GM18505 (cell line): Measurements from ENCODE around the gene CNEP1R1.
A peak's percentile ranks its signal among the peaks of the same experiment; 100 is the strongest.

Experiments used
- ATAC-seq: cut with Tn5 transposase; IDR thresholded peaks from one replicate; pipeline ENCODE4 v1.9.1; 2021; ENCODE audit not compliant: unreplicated experiment
- POLR2A ChIP-seq: IDR thresholded peaks from 4 replicates; pipeline ENCODE4 v1.6.1; 2011; ENCODE audit warnings: borderline replicate concordance; ENCODE audit not compliant: insufficient read depth, insufficient read length; ENCODE audit errors: extremely low read depth

The CNEP1R1 gene, protein sequence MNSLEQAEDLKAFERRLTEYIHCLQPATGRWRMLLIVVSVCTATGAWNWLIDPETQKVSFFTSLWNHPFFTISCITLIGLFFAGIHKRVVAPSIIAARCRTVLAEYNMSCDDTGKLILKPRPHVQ

DNA sequence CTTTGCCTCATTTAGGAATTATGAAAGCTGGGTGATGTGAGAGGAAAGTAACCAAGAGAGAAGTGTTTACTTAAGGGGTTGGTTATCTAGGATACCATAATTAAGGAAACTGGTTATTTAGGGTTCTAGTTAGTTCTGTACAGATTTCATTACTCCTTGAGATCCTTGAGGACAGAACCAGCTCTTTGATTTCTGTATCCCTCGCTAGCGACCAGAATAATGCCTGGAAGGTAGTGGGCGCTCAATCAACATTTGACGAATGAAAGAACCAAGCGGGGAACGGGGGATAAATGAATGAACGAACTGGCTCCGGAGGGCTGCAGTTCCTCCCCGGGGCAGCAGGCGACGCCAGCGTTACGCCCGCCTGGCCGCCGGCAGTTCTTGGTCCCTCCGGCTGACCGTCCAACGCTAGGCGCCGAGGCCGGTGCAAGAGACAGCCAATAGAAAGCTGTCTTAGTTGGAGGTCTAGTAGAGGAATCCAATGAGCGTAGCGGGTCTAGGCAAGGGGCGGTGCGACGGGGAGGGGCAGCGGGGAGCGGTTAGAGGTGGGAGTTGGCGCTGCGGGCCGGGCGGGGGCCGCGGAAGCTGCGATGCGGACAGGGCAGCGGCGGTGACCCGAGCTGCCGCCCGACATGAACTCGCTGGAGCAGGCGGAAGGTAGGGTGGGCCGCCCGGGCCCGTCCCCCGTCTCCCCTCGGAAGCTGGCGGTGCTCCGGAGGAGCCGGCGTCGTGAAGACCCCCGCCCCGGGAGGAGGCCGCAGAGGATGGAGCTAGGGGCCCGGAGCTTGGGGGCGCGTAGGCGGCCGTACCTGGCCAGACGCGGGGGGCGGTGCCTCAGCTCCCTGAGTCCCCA is at the start of gene CNEP1R1:
CNEP1R1 (plus strand) TSS at position 542 of the 853 bp plus-strand sequence; CDS start at position 633, 91 bp downstream.
- TF ChIP-seq POLR2A: peak; percentile 61

DNA sequence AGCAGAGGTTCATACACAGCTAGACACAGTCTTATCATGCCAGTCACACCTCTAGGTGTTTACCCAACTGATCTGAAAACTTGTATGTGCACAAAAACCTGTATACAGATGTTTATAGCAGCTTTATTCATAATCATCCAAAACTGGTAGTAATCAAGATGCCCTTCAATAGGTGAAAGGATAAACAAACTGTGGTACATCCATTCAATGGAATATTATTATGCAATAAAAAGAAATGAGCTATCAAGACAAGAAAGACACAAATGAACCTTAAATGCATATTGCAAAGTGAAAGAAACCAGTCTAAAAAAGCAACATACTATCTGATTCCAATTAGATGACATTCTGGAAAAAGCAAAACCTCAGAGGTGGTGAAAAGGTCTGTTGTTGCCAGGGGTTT is 47.6 kb upstream of the CNEP1R1 start:
- no peak for TF ChIP-seq POLR2A
- no peak for ATAC-seq

More for the DNA sequence above, at the start of gene CNEP1R1:
- ATAC-seq: peak; percentile 99

- TF ChIP-seq POLR2A: no peak
- ATAC-seq: no peak
Measured at GRCh38 chr16:49978569-49979326, 46.3 kb upstream of the CNEP1R1 start.

GRCh38 chr16:49980166-49980565 is 44.9 kb upstream of the CNEP1R1 start:
- no peak for ATAC-seq
- no peak for TF ChIP-seq POLR2A

GRCh38 chr16:49986351-49987124 is 38.5 kb upstream of the CNEP1R1 start:
- TF ChIP-seq POLR2A: no peak
- no peak for ATAC-seq

DNA sequence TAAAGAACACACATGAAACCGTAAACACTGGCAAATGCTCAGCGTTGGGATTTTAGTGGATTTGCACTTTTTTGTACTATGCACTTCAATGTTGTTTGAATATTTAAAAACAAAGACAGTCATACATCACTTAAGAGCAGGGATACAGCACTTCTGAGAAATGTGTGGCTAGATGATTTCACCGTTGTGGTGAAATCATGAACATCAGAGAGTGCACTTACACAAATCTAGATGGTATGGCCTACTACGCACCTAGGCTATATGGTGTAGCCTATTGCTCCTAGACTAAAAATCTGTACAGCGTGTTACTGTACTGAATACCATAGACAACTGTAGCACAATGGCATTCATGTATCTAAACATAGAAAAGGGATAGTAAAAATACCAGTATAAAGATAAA is 37.6 kb upstream of the CNEP1R1 start:
- no peak for ATAC-seq

GRCh38 chr16:49992825-49993224 is 32.2 kb upstream of the CNEP1R1 start:
- TF ChIP-seq POLR2A: no peak
- no peak for ATAC-seq

More for the DNA sequence above, 37.6 kb upstream of the CNEP1R1 start:
- TF ChIP-seq POLR2A: no peak

GRCh38 chr16:49993579-49993978 is 31.4 kb upstream of the CNEP1R1 start:
- no peak for TF ChIP-seq POLR2A
- no peak for ATAC-seq

- TF ChIP-seq POLR2A: no peak
- no peak for ATAC-seq
Measured at GRCh38 chr16:49994006-49994405, 31.0 kb upstream of the CNEP1R1 start.

DNA sequence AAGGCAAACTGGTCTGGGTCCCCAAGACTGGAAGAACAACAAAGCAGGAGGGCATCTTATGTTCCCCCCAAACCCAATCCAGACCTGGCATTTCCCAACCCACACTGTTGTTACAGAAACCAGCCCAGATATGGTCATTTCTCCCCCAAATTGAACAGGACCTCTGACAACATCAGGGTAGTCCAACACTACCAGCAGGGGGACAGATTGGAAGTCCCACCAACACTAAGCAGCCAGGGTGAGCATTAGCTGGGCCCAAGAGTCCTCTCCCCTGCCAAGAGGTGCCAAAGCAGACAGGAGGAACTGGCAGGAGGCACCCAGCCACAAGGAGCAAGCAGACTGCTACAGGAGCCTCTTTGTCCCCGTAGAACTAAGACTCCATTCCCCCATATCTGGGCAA is 29.3 kb upstream of the CNEP1R1 start:
- no peak for ATAC-seq
- no peak for TF ChIP-seq POLR2A

DNA sequence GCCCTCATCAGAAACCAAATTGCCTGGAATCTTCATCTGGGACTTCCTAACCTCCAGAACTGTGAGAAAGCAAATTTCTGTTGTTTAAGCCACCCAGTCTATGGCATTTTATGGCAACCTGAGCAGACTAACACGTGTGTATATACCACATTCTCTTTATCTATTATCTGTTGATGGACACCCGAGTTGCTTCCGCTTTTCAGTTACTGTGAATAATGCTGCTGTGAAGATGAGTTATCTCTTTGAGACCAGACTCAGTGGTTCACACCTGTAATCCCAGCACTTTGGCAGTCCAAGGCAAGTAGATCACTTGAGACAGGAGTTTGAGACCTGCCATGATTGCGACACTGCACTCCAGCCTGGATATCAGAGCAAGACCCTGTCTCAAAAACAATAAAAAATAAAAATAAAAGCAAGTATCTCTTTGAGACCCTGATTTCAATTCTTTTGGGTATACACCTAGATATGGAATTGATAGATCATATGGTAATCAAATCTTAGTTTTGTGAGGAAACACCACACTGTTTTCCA is 27.2 kb upstream of the CNEP1R1 start:
- no peak for ATAC-seq
- no peak for TF ChIP-seq POLR2A

GRCh38 chr16:49998991-49999390 is 26.0 kb upstream of the CNEP1R1 start:
- no peak for ATAC-seq
- no peak for TF ChIP-seq POLR2A

DNA sequence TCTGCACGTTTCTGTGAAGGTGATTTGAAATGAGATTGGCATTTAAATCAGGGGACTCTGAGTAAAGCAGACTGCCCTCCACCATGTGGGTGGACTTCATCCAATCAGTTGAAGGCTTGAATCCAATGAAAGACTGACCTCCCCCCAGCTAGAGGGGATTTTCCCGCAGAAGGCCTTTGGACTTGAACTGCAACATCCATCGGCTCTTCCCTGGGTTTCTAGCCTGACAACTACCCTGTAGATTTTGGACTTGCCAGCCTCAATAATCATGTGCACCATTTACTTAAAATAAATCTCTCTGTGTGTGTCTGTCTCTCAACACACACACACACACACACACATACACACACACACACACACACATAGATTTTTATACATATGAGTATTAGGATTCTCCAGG is 23.9 kb upstream of the CNEP1R1 start:
- no peak for ATAC-seq
- no peak for TF ChIP-seq POLR2A
